Brain microvascular endothelial cell (primary cell): ENCODE measurements around the gene SDK2.

ENCODE experiments used
- DNase-seq: peaks from one replicate; pipeline ENCODE4 v3.0.0-alpha.2; 2020
- H3K27ac ChIP-seq: fragments of 250-450 bp; sonication (Bioruptor Pico); 2 replicates; pipeline ENCODE4 v1.5.1; 2020; ENCODE audit warnings: mild to moderate bottlenecking, moderate library complexity
- H3K27me3 ChIP-seq: fragments of 250-450 bp; sonication (Bioruptor Pico); replicated peaks from 2 replicates; pipeline ENCODE4 v1.5.1; 2020; ENCODE audit warnings: mild to moderate bottlenecking
- H3K36me3 ChIP-seq: fragments of 250-450 bp; sonication (Bioruptor Pico); replicated peaks from 2 replicates; pipeline ENCODE4 v1.5.1; 2020; ENCODE audit warnings: mild to moderate bottlenecking
- H3K4me3 ChIP-seq: 2 replicates; pipeline ENCODE4 v1.5.1; 2011; ENCODE audit warnings: low read depth, mild to moderate bottlenecking, control low read depth, low read length, moderate library complexity
- in situ Hi-C: cut with HindIII; loops from 2 replicates; pipeline ENCODE4 v1.10.0; 2017; ENCODE audit warnings: low sequenced_read_pairs, low pct_ligation_motif_present
- TF ChIP-seq, protein P1 (sequence below): IDR thresholded peaks from 2 replicates; pipeline ENCODE4 v1.5.1; 2011; ENCODE audit warnings: low read depth, mild to moderate bottlenecking, moderate library complexity, low read length, control low read depth, inconsistent platforms; ENCODE audit errors: missing control alignments

SDK2 gene

DNA sequence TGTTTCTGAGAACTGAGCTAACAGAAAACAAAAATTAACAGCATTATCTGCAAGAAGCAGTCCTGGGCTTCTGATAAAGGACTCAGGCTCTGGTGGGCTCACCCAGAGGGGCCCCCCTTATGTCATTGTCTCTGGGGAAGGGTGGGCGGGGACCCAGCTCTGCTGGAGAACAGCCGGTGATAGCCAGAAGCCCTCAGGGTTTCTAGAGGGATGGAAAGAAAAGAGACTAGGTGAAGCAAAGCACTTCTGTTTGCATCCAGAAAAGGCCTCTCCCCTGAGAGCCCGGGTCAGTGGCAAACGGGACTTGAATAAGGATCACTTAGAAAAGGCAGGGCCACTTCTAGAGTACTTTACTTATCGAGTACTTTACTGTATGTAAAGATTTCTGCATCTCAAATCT lies 325.4 kb downstream of the SDK2 start:
- H3K27me3 ChIP-seq: no peaks in the 10 kb centered on the region
- no peak for DNase-seq
- H3K36me3 ChIP-seq: no peaks in the 10 kb centered on the region
- in situ Hi-C loops: no loop called here
- TF ChIP-seq, protein P1, sequence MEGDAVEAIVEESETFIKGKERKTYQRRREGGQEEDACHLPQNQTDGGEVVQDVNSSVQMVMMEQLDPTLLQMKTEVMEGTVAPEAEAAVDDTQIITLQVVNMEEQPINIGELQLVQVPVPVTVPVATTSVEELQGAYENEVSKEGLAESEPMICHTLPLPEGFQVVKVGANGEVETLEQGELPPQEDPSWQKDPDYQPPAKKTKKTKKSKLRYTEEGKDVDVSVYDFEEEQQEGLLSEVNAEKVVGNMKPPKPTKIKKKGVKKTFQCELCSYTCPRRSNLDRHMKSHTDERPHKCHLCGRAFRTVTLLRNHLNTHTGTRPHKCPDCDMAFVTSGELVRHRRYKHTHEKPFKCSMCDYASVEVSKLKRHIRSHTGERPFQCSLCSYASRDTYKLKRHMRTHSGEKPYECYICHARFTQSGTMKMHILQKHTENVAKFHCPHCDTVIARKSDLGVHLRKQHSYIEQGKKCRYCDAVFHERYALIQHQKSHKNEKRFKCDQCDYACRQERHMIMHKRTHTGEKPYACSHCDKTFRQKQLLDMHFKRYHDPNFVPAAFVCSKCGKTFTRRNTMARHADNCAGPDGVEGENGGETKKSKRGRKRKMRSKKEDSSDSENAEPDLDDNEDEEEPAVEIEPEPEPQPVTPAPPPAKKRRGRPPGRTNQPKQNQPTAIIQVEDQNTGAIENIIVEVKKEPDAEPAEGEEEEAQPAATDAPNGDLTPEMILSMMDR: no peak
- H3K4me3 ChIP-seq: no peak overlapping the region
- H3K27ac ChIP-seq: no peak overlapping the region

DNA sequence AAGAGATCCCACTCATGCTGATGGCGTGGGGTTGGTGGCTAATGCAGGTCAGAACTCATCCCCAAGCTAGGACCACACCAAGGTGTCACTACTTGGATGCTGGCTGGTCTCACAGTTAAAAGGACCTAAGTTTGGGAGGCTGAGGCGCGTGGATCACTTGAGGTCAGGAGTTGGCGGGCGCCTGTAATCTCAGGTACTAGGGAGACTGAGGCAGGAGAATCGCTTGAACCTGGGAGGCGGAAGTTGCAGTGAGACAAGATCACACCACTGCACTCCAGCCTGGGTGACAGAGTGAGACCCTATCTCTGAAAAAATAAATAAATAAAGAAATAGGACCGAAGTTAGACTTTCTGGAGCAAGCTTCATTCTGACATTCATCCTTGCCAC lies 325.8 kb downstream of the SDK2 start:
- TF ChIP-seq, protein P1: no peak
- H3K27ac ChIP-seq: no peak overlapping the region
- DNase-seq: no peak
- H3K4me3 ChIP-seq: no peak overlapping the region
- no peaks in the 10 kb centered on the region for H3K27me3 ChIP-seq
- H3K36me3 ChIP-seq: no peaks in the 10 kb centered on the region
- in situ Hi-C loops: no loop called here

DNA sequence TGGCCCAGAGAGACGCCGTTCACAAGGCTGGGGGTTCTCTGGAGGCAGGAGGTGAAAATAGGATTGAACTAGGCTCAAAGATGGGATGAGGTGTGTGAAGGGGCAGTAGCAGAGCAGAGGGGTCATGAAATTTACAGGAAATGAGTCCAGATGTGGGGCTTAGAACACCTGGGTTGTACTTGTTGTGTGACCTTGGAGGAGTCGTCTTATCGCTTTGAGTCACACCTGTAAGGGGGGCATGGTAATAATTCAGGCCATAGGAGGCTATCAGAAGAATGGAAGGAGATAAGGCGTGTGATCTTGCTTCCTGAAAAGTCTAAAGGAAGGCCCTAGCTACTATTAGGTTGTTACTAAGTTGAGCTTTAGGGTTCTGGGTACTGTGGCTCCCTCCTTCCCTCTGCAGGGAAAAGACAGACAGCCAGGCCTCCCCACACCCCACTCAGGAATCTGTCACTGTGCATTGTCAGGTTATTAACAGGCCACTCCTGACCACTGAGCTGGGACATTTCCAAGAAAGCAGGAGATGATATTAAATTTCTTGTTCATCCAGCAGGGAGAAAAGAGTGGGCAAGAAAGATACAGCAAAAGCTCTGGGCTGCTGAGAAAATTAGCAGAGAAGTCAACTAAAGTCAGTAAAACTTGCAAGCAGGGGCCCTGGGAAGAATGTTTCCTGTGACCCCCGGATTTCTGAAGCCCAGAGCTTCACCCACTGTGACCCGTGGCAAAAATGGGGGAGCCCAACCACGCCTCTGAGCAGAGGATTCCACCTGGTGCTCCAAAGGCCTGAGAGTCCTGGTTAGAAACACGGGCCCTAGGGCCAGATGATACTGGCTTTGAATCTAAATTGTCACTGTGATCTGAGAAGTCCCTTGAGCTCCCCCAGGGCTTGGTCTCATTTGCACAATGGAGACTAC lies 326.5 kb downstream of the SDK2 start:
- in situ Hi-C loops: no loop called here
- TF ChIP-seq, protein P1: no peak
- H3K36me3 ChIP-seq: no peaks in the 10 kb centered on the region
- no peak overlapping the region for H3K27ac ChIP-seq
- no peaks in the 10 kb centered on the region for H3K27me3 ChIP-seq
- no peak overlapping the region for H3K4me3 ChIP-seq
- DNase-seq: no peak

DNA sequence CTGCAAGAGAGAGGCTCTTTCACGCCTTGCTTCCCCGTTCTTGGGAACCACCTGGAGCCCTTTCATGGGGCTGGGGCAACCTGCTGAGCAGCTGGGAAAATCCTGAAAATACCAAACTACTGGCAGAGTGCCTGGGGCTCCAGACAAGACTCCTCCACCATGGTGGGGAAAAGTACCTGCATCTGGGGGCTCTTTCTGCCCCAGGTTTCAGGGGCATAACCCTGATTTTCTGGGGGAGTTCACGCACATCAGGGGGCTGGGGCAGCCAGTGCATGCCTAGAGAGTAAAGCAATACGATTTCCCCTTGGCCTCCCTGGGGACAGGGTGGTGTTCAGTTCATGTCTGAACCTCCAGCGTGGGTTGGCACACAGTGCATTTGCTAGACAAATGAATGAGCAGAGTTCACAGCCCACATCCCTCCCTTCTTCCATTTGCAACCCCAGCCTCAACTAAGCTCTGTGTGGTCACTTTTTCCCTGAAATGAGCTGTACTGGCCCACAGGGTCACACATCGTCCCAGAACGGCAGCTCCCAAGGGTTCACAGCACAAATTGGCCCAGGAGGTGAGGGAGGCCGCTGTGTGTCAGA lies 327.2 kb downstream of the SDK2 start:
- Histone ChIP-seq H3K36me3 (no peaks in the 10 kb centered on the region), H3K27me3 (no peaks in the 10 kb centered on the region), H3K4me3 (no peak overlapping the region), H3K27ac (no peak overlapping the region)
- in situ Hi-C loops: no loop called here
- DNase-seq: no peak
- TF ChIP-seq, protein P1: no peak

DNA sequence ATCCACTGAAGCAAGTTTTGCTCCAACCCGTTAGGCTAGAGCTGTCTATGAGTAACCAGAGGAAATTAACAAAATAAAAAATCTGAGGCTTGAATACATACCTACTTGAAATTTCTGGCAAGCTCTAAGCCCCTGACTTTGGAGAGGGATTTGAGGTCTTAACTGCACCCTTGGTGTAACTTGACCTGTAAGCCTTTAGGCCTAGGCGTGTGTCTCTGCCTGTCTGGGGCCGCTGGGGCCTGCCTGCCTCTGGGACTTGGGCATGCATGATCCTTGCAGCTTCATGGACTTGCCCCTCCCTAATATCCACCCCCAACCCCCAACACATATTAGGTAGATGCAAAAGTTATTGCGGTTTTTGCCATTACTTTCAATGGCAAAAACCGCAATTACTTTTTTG lies 328.8 kb downstream of the SDK2 start:
- in situ Hi-C loops: no loop called here
- H3K27ac ChIP-seq: no peak overlapping the region

More for the DNA sequence above, 328.8 kb downstream of the SDK2 start:
- Histone ChIP-seq H3K36me3 (no peaks in the 10 kb centered on the region), H3K4me3 (no peak overlapping the region), H3K27me3 (no peaks in the 10 kb centered on the region)
- no peak for DNase-seq
- TF ChIP-seq, protein P1: no peak
